NB4 (cell line): ENCODE measurements around the gene SLC37A3.

Experiments used
- CTCF ChIP-seq: IDR thresholded peaks from one replicate; pipeline ENCODE4 v1.5.1; 2012; ENCODE audit warnings: low read depth, low read length
- MYC ChIP-seq: IDR thresholded peaks from 2 replicates; pipeline ENCODE4 v1.6.1; 2011; ENCODE audit warnings: low read depth, low read length

GRCh38 chr7:140402178-140402835 is 4.0 kb upstream of the SLC37A3 start:
- TF ChIP-seq CTCF, result no peak
- TF ChIP-seq MYC, result no peak
